ENCODE data around the gene RHOJ.

- TF ChIP-seq CTCF (IDR thresholded peaks at IDR 0.05; ENCODE audit: low read depth, low read length) = peak; percentile 57
- no peak for TF ChIP-seq MYC (IDR thresholded peaks at IDR 0.05; ENCODE audit: low read depth, low read length)
- no peak for TF ChIP-seq POLR2A (IDR thresholded peaks at IDR 0.05; ENCODE audit: extremely low read depth, insufficient read length)
Measured at GRCh38 chr14:63276492-63277342, 72.5 kb downstream of the RHOJ start.
